VCaP (cell line): ENCODE results near the gene ZNF862.
A peak's percentile ranks its signal among the peaks of the same experiment; 100 is the strongest.

Experiments
- H3K27ac ChIP-seq: fragments of 450-650 bp; 2 replicates; pipeline ENCODE4 v1.5.1; 2017
- TF ChIP-seq, protein P1 (sequence below): fragments of 450-650 bp; conservative IDR thresholded peaks from 2 replicates; pipeline ENCODE4 v1.5.1; 2017; ENCODE audit warnings: mild to moderate bottlenecking, moderate library complexity

Gene ZNF862

DNA sequence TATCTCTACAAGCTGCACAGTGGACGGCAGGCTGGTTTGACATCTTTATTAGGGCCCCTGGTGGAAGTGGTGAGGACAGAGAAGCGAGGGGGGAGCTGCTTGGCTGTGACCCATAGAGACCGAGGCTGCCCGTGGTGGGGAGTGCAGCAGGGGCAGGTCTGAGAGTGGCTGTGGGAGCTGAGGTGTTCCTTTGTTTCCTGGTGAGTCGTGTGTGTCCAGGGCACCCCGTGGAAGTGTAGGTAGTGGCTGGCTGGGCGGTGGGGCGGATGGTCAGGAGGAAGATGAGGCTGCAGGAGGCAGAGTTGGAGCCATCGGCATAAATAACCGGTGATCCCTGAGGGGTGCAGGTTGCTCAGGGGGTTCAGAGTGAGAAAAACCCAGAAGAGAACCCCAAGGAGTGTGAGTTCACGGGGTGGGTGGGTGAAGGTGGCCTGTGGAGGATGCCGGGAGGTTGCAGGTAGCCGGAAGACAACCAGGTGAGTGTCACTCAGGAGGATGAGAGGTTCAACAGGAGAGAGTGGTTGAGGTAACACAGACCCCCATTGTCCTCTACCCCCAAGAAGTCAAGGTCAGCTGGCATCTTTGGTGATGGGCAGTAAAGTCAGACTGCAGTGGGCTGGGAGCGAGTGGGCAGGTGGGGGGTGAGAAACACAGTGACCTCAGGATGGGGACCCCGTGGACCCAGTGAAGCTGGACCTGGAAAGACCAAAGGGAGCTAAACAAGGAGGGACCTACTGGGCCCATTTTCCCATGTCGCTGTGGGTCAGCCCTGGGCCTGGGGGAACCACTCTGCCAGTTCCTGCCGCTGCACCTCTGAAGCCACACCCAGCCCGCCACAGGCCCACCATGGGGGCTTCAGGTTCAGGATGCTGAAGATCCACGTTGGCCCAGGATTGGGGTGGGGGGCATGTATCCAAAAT, 43.4 kb downstream of the ZNF862 start:
- peak overlapping the region; percentile 92 for H3K27ac ChIP-seq
- TF ChIP-seq, protein P1, sequence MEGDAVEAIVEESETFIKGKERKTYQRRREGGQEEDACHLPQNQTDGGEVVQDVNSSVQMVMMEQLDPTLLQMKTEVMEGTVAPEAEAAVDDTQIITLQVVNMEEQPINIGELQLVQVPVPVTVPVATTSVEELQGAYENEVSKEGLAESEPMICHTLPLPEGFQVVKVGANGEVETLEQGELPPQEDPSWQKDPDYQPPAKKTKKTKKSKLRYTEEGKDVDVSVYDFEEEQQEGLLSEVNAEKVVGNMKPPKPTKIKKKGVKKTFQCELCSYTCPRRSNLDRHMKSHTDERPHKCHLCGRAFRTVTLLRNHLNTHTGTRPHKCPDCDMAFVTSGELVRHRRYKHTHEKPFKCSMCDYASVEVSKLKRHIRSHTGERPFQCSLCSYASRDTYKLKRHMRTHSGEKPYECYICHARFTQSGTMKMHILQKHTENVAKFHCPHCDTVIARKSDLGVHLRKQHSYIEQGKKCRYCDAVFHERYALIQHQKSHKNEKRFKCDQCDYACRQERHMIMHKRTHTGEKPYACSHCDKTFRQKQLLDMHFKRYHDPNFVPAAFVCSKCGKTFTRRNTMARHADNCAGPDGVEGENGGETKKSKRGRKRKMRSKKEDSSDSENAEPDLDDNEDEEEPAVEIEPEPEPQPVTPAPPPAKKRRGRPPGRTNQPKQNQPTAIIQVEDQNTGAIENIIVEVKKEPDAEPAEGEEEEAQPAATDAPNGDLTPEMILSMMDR: no peak

DNA sequence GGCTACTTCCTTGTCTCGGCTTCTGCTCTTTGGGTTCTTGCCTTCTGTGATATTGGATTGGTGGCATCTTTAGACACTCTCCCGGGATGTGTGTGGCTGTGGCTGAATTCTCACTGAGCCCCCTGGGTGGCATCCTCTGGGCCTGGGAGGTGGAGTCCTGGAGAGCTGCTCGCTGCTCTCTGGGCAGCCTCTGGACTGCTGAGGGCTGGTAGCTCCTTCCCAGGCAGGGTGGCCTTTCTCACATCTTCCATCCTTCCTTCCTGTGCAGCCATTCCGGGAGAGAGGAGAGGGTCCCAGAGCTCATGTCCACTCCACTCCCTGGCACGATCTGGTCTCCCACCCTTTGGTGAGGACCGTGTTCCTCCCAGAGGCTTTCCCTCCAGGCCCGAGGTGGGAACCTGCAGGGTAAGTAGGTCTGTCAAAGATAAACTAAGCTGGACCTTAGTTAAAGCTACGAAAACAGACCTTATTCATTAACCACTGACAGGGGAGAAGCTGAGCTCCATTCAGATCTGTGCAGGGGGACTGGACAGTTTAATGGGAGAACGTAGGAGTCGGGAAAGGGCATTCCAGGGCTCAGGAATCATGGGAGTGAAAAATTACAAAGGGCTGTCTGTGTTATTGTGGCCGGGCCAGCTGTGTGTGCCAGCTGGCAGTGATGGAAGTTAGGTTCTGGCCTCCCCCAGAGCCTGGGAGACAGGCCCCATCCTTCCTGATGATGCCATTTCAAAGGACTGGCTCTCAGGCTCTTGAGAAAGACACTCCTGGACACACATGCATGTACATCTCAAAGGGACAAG, 44.3 kb downstream of the ZNF862 start:
- H3K27ac ChIP-seq: peak overlapping the region; percentile 92
- TF ChIP-seq, protein P1: no peak

DNA sequence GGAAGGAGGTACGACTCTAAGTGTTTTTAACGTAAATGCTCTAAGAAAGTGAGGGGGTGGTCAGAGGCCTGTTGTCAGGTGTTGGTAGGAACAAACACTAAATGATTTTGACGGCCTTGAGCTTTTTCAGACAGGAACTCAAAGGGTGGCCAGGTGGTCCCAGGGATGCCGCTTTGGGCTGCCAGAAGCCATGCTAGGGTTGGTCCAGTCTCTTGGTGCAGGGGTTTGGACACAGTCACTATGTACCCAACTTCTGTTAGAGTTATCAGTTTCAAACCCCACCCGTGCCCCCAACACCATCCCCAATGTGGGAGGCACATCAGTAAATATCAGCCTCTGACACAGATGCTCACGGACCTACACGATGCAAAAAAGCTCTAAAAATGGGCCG, 44.9 kb downstream of the ZNF862 start:
- TF ChIP-seq, protein P1: no peak
- H3K27ac ChIP-seq: peak overlapping the region; percentile 92

DNA sequence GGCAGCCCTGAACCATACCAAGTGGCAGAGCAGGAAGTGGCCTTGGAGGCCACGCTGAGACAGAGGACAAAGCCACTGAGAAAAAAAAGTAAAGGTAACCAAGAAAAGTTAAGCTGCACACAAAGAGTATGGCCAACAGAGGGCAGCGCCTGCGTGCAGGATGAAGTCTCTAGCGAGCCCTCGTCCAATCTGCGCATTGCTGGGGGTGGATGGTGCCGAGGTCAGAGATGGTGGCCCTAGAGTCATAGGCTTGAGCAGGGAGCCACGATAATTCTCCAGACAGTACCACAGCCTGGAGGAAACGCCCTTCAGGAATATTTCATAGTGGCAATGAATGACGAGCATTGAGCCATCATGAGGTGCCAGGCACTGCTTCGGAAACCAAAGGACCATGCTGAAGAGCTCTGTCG, 45.3 kb downstream of the ZNF862 start:
- H3K27ac ChIP-seq: peak overlapping the region; percentile 92
- TF ChIP-seq, protein P1: peak; percentile 93

DNA sequence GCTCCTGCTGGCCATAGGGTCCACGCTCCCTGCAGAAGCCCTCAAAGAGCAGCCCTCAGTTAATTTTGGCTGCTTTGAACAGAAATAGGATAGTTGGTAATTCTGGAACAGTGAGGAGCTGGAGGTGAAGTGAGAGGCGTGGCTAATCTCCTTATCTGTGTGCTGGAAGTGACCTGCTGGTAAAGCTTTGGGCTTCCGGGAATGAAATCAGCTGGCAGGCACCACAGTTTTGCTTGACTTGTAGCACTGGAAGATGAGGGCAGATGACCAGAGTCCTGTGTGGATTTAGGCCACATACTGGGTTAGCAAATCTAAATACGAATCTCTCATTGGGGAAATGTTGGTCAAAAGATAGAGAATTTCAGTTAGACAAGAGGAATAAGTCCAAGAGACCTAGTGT, 45.8 kb downstream of the ZNF862 start:
- TF ChIP-seq, protein P1: no peak
- peak overlapping the region; percentile 92 for H3K27ac ChIP-seq

DNA sequence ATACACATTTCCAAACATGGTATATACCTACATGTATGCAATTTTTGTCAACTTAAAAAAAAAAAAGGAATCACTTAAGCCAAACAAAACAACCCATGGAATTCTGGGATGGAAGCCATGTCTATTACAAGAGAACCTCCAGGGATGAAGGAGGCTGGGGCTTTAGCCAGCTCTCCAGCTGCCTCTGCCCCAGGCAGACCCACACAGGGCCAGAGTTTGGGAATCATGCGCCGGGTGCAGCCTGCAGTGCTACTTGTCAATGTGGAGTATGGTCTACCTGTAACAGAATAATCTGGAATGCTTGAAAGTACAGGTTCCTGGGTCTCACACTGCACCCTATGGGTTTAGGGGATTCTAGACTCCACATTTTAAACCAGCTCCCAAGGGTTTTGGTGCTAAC, 46.4 kb downstream of the ZNF862 start:
- TF ChIP-seq, protein P1: no peak
- H3K27ac ChIP-seq: peak overlapping the region; percentile 92
